GM19455 (cell line): Measurements from ENCODE around the gene JAK1.
"Not testable (repeated sequence)": the region's sequence is repeated elsewhere in the genome, so short reads cannot be mapped to it uniquely, and the experiment has no call there.

Experiments
- ATAC-seq: cut with Tn5 transposase; IDR thresholded peaks from one replicate; pipeline ENCODE4 v1.9.1; 2021; ENCODE audit not compliant: unreplicated experiment

The JAK1 gene

GRCh38 chr1:64844175-64844574, 122.2 kb downstream of the JAK1 start:
- no peak for ATAC-seq

DNA sequence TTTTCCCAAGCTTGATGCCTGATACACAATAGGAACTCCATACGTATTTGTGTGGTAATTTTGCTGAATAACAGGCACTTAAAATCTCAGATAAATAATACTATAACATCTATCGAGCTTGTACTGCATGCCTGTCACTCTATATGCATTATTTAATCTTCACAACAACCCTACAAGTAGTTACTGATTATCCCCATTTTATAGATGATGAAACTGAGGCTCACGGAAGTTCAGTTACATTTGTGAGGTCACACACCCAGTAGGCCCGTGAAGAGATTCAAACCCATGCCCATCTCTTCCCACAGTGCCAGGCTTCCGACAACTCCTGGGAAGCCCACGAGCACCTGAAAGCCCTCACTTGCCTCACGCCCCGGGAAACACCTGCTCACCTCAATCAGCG, 122.7 kb downstream of the JAK1 start:
- ATAC-seq, result no peak

DNA sequence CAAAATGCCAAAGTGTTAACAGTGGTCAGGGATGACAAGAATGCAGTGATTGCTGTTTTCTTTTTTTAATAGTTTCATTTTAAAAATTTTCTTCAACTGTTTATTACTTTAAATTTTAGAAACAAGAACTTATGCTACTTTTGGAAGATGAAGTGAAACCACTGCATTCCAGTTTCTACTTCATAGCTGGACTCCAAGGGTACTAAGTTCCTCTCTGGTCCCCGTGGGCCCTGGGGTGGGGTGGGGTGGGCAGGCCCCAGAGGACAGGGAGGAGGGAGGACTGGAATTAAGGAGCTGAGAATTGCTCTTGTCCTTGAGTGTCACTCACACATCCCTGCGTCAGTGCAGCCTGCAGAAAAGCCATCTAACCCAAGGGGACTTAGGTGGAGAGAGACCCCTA, 124.1 kb downstream of the JAK1 start:
- ATAC-seq, result no peak

DNA sequence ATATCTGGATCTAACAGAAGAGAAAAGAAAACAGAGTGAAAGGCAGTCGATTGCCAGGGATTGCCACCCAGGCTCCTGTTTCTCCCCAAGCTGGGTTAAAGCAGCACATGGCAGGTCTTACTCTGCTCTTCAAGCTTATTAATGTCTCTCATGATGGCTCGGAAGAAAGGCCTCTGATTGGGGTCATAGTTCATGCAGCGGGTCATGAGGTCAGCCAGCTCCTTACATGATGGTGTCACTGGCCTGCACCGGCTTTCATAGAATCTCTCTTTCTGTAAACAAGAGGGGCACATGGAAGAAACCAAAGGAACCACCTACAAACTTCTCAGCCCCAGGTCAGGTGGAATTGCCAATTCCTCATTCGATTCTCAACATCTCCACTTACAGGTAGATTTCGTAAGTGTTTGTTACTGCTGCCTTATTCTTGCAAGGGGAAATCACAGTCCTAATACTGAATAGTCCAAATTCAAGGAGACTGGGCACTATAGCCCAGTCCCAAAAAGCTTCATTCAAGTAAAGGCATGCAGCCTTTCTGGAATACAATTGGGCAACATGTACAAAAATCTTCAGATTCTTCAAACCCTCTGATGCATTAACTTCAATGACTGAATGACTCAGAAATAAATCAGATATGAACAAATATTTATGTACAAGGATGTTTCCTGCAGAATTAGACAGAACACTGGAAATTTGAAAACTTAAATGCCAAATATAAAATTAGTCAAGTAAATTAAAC, 124.9 kb downstream of the JAK1 start:
- no peak for ATAC-seq

DNA sequence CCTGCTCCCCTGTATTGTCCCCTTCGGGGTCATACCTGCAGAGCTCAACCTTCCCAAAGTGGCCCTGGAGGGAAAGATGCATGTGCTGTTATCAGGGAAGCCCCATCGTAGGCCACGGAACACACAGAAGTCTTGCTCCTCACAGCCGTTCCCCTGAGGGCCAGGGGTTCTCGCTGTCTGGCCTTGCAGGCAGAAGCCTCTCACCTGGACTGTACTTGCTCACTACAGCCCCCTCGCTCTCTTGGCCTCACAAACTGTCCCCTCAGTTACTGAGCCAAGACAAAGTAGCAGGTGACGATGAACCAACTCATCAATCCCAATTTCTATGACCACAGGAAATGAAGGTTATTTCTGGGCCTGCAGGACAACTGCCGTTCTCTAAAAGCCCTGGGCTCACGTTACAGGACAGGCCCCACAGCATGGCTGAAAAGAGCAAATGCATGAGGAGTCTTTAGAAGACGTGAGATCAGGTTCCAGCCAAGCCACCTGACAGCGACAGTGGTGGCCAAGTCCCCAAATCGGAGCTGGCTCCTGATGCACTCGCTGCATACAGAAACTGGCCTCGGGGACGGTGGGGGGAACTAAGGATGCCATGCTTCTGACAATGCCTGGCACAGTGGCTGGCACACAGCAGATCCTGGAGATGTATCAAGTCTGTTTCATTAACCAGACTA, 126.5 kb downstream of the JAK1 start:
- no peak for ATAC-seq

GRCh38 chr1:64839261-64839660, 127.1 kb downstream of the JAK1 start:
- ATAC-seq, result no peak

GRCh38 chr1:64838486-64838885, 127.9 kb downstream of the JAK1 start:
- no peak for ATAC-seq

DNA sequence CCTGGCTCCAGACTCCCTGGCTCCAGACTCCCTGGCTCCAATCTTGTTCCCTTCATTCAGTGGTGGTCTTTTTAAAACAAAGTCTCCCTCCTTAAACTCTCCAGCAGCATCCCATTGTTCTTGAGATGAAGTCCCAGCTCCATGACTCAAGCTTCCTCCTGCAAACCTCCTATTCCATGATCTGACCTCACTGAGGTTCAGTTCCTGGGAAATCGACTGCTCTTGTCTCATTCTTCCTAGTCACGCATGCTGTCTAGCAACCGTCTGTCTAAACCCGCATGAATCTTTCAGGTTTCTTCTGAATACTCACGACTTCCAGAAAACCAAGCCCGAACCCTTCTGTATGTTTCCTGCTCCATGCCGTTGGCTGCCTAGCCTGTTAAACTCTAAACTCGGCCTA, 129.5 kb downstream of the JAK1 start:
- no peak for ATAC-seq

DNA sequence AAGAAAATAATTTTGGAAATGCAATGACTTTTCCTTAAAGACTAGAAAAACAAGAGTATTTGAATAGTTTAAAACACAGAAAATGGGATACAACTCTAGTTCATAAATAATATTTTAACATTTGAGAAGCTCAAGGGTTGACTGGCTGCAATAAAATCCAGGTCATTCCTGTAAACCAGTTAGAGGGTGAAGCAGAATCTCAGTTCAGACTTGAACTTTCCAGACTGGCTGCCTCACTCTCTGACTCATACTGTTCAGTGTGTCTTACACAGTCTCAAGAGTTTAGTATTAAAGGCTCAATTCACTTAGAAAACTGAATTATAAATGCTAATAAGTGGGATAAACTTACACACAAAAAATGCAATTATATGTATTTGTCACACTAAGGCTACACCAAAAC, 131.6 kb downstream of the JAK1 start:
- no peak for ATAC-seq

GRCh38 chr1:64830030-64830651, 136.2 kb downstream of the JAK1 start:
- no peak for ATAC-seq

DNA sequence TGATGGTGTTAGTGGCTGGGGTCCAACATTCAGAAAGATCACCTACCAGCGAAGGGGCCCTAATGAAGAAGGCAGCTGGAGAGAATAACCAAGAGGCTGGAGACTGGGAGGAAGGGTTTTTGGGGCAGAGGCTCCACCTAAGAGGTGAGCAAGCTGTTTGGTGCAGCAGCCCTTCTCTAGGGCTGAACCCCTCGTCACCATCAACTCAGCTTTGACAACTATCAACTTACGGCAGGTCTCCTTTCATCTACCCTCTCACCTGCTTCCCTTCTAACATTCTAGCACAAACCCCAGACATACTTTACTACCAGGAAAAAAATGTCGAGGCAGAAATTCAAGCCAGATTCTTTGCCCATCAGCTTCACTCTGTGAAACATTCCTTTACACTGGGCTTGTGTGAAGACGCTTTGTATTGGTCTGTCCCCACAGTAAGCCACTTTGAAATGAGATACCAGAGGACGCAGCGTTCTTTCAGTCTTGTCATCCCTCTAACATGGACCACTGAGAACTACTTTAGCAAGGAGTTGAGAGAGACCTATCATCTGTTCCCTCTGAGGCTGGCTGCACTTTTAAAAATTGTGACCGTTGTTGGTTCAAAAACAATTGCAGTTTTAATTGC, 136.8 kb downstream of the JAK1 start:
- no peak for ATAC-seq

GRCh38 chr1:64828829-64829228, 137.5 kb downstream of the JAK1 start:
- ATAC-seq, result no peak

- no peak for ATAC-seq
Observed at GRCh38 chr1:64826991-64827390, 139.4 kb downstream of the JAK1 start.

GRCh38 chr1:64823691-64824476, 142.5 kb downstream of the JAK1 start:
- no peak for ATAC-seq

DNA sequence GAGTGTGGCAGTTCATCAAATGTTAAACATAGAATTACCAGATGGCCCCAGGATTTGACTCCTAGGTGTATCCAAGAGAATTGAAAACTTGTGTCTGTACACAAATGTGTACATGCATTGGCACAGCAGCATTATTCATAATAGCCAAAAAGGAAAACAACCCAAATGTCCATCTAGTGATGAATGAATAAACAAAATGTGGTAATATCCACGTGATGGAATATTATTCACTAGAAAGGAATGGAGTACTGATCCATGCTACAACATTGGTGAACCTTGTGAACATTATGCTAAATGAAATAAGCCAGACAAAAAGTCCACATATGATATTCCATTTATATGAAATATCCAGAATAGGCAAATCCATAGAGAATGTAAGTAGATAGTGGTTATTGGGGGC, 143.7 kb downstream of the JAK1 start:
- ATAC-seq, result no peak

- not testable (repeated sequence) for ATAC-seq
Observed at GRCh38 chr1:64820572-64820971, 145.8 kb downstream of the JAK1 start.

DNA sequence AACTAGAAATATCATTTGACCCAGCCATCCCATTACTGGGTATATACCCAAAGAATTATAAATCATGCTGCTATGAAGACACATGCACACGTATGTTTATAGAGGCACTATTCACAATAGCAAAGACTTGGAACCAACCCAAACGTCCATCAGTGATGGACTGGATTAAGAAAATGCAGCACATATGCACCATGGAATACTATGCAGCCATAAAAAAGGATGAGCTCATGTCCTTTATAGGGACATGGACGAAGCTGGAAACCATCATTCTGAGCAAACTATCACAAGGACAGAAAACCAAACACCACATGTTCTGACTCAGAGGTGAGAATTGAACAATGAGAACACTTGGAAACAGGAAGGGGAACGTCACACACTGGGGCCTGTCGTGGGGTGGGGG, 149.0 kb downstream of the JAK1 start:
- not testable (repeated sequence) for ATAC-seq

GRCh38 chr1:64814427-64814826, 151.9 kb downstream of the JAK1 start:
- ATAC-seq, result no peak

DNA sequence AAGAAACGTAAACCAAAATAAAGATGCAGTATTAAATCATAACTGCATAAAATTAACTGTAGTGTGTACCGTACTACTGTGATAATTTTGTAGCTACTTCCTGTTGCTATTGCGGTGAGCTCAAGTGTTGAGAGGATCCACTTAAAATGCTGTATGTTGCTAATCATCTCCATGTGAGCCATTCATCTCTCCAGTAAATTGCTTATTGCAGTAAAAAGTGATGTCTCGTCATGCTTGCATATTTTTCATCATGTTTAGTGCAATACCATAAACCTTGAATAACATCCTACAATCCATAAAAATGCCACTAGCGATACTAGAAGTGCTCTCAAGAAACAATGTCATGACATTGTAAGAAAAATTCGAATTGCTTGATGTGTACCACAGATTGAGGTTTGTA, 155.2 kb downstream of the JAK1 start:
- no peak for ATAC-seq

- ATAC-seq, result no peak
Observed at GRCh38 chr1:64810001-64810400, 156.3 kb downstream of the JAK1 start.

DNA sequence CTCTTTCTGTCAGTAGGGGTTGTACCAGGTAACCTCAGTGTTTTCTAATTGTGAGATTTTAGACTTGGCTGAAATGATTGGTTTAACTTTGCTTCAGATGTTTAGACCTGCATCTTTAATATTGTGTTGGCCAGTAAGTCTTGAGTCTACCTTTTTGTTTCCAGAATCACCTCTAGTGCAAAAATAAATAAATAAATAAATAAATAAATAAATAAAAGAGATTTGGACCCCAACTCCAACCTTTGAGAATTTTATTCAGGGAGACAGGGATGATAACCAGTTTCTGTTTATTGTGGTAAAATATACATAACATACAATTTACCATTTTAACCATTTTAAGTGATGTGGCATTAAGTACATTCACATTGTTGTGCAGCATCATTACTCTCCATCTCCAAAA, 157.0 kb downstream of the JAK1 start:
- no peak for ATAC-seq
